Measurements from ENCODE around the gene RERG. TPM values are rescaled to one million over a fixed set of nuclear protein-coding genes. Genes with fewer than 3 reads are reported as not detected.

The RERG gene
- polyA plus RNA-seq, 3 donors, result not detected

GRCh38 chr12:15163030-15163976 lies 57.9 kb downstream of the RERG start:
- no peak overlapping the region for H2AFZ ChIP-seq (ENCODE audit: insufficient read depth, low read depth, low read length, poor library complexity, severe bottlenecking)
- H3K36me3 ChIP-seq (replicated peaks in 1 of 2; ENCODE audit: control insufficient read depth in 1 of 2, insufficient read depth in 2 of 2, low read length in 2 of 2), result no peaks in the 10 kb centered on the region
- no peak overlapping the region for H3K4me2 ChIP-seq (replicated peaks; ENCODE audit: extremely low read depth, low read length, poor library complexity, severe bottlenecking)
- no peak for DNase-seq
- no peak overlapping the region for H3K4me3 Mint-ChIP-seq
- no peaks in the 10 kb centered on the region for H3K4me1 Mint-ChIP-seq
- intact Hi-C loops (cut with micrococcal nuclease), result no loop called here
- no peaks in the 10 kb centered on the region for H3K9me3 Mint-ChIP-seq
- H3K79me2 ChIP-seq (ENCODE audit: insufficient read depth, low read length), result no peaks in the 10 kb centered on the region
- H3K36me3 Mint-ChIP-seq, result no peaks in the 10 kb centered on the region
- H3K9me3 ChIP-seq (replicated peaks in 1 of 2; ENCODE audit: control insufficient read depth in 1 of 2, insufficient read depth in 1 of 2, low read length in 2 of 2), result no peaks in the 10 kb centered on the region
- H3K27me3 ChIP-seq (ENCODE audit: control insufficient read depth in 2 of 2, insufficient read depth in 2 of 2, low read length in 2 of 2), result no peaks in the 10 kb centered on the region
- H3K4me1 ChIP-seq (ENCODE audit: control insufficient read depth in 1 of 2, insufficient read depth in 2 of 2, low read length in 2 of 2), result no peaks in the 10 kb centered on the region
- no peak overlapping the region for H3K27ac Mint-ChIP-seq
- TF ChIP-seq, protein P1, sequence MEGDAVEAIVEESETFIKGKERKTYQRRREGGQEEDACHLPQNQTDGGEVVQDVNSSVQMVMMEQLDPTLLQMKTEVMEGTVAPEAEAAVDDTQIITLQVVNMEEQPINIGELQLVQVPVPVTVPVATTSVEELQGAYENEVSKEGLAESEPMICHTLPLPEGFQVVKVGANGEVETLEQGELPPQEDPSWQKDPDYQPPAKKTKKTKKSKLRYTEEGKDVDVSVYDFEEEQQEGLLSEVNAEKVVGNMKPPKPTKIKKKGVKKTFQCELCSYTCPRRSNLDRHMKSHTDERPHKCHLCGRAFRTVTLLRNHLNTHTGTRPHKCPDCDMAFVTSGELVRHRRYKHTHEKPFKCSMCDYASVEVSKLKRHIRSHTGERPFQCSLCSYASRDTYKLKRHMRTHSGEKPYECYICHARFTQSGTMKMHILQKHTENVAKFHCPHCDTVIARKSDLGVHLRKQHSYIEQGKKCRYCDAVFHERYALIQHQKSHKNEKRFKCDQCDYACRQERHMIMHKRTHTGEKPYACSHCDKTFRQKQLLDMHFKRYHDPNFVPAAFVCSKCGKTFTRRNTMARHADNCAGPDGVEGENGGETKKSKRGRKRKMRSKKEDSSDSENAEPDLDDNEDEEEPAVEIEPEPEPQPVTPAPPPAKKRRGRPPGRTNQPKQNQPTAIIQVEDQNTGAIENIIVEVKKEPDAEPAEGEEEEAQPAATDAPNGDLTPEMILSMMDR (IDR thresholded peaks at IDR 0.05), result no peak
- H4K20me1 ChIP-seq (ENCODE audit: insufficient read depth, low read length), result no peaks in the 10 kb centered on the region
- no peak overlapping the region for H3K4me3 ChIP-seq (replicated peaks in 1 of 3; ENCODE audit: low read depth in 2 of 3, low read length in 3 of 3)
- peaks cover 0 to 5% (median 2%) of the 10 kb centered on the region in 3 donors for H3K27me3 Mint-ChIP-seq (ENCODE audit: low read depth in 3 of 3)
- no peak overlapping the region for H3K9ac ChIP-seq (ENCODE audit: insufficient read depth, low read length, poor library complexity, severe bottlenecking)
- H3K27ac ChIP-seq (ENCODE audit: low read depth in 1 of 2, low read length in 2 of 2), result no peak overlapping the region
- WGBS (ENCODE audit: insufficient coverage), result 94% methylated on average over 3 of the region's 11 CpGs

GRCh38 chr12:15158083-15158482 lies 63.1 kb downstream of the RERG start:
- Histone ChIP-seq H3K36me3 (replicated peaks in 1 of 2; ENCODE audit: control insufficient read depth in 1 of 2, insufficient read depth in 2 of 2, low read length in 2 of 2) (no peaks in the 10 kb centered on the region), H3K9ac (ENCODE audit: insufficient read depth, low read length, poor library complexity, severe bottlenecking) (no peak overlapping the region), H3K27me3 (ENCODE audit: control insufficient read depth in 2 of 2, insufficient read depth in 2 of 2, low read length in 2 of 2) (no peaks in the 10 kb centered on the region), H3K4me3 (replicated peaks in 1 of 3; ENCODE audit: low read depth in 2 of 3, low read length in 3 of 3) (no peak overlapping the region), H3K4me2 (replicated peaks; ENCODE audit: extremely low read depth, low read length, poor library complexity, severe bottlenecking) (no peak overlapping the region), H3K79me2 (ENCODE audit: insufficient read depth, low read length) (no peaks in the 10 kb centered on the region), H3K9me3 (replicated peaks in 1 of 2; ENCODE audit: control insufficient read depth in 1 of 2, insufficient read depth in 1 of 2, low read length in 2 of 2) (no peaks in the 10 kb centered on the region), H2AFZ (ENCODE audit: insufficient read depth, low read depth, low read length, poor library complexity, severe bottlenecking) (no peak overlapping the region), H3K4me1 (ENCODE audit: control insufficient read depth in 1 of 2, insufficient read depth in 2 of 2, low read length in 2 of 2) (no peaks in the 10 kb centered on the region), H3K27ac (ENCODE audit: low read depth in 1 of 2, low read length in 2 of 2) (no peak overlapping the region), H4K20me1 (ENCODE audit: insufficient read depth, low read length) (no peaks in the 10 kb centered on the region)
- no peaks in the 10 kb centered on the region for H3K36me3 Mint-ChIP-seq
- 76% methylated on average over 3 of the region's 3 CpGs for WGBS (ENCODE audit: insufficient coverage)
- DNase-seq, result no peak
- intact Hi-C loops (cut with micrococcal nuclease), result no loop called here
- H3K4me3 Mint-ChIP-seq, result no peak overlapping the region
- TF ChIP-seq, protein P1 (IDR thresholded peaks at IDR 0.05), result no peak
- no peak overlapping the region for H3K27ac Mint-ChIP-seq
- H3K9me3 Mint-ChIP-seq, result no peaks in the 10 kb centered on the region
- H3K27me3 Mint-ChIP-seq (ENCODE audit: low read depth in 3 of 3), result peaks cover 0 to 6% (median 3%) of the 10 kb centered on the region in 3 donors
- no peaks in the 10 kb centered on the region for H3K4me1 Mint-ChIP-seq

Data from CD14-positive monocyte (primary cell).